ENCODE measurements around the gene TCF7L1.

DNA sequence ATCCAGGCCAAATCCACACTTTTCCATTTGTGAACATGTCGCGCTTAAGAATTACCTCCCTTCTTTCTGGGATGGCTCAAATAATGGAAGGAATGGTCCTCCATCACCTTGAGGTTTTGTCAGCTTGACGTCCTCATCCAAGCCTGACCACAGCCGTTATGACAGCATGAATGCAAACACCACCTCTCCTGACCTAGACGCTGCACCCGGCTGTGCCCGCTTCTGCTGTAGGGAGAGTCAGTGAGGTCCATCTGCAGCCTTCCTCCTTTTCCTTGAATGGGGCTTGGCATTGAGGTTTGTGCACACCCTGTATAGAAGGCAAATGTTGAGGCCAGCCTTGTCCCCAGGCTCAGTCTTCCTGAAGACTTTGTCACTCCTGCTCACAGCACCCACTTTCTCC is 109.1 kb downstream of the TCF7L1 start:
- TF ChIP-seq, protein P1, sequence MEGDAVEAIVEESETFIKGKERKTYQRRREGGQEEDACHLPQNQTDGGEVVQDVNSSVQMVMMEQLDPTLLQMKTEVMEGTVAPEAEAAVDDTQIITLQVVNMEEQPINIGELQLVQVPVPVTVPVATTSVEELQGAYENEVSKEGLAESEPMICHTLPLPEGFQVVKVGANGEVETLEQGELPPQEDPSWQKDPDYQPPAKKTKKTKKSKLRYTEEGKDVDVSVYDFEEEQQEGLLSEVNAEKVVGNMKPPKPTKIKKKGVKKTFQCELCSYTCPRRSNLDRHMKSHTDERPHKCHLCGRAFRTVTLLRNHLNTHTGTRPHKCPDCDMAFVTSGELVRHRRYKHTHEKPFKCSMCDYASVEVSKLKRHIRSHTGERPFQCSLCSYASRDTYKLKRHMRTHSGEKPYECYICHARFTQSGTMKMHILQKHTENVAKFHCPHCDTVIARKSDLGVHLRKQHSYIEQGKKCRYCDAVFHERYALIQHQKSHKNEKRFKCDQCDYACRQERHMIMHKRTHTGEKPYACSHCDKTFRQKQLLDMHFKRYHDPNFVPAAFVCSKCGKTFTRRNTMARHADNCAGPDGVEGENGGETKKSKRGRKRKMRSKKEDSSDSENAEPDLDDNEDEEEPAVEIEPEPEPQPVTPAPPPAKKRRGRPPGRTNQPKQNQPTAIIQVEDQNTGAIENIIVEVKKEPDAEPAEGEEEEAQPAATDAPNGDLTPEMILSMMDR (IDR thresholded peaks at IDR 0.05) = no peak
- no peak for TF ChIP-seq POLR2A (IDR thresholded peaks at IDR 0.05; ENCODE audit: low read depth)
- no peak for TF ChIP-seq POLR2AphosphoS5 (IDR thresholded peaks at IDR 0.05)
- TF ChIP-seq EP300 (IDR thresholded peaks at IDR 0.05) = no peak

Data from esophagus muscularis mucosa (tissue), 4 donors.